Measurements from ENCODE around the gene CXADR.

GRCh38 chr21:17597680-17598079, 84.8 kb downstream of the CXADR start:
- TF ChIP-seq USF2 (CRISPR knock-in tag; IDR thresholded peaks at IDR 0.05) (no peak), ATF1 (CRISPR knock-in tag; IDR thresholded peaks at IDR 0.05) (no peak), JAZF1 (CRISPR knock-in tag; IDR thresholded peaks at IDR 0.05) (no peak), ZNF396 (CRISPR knock-in tag; IDR thresholded peaks at IDR 0.05; ENCODE audit: borderline replicate concordance) (no peak), ERG (CRISPR knock-in tag; IDR thresholded peaks at IDR 0.05) (no peak)
- TF ChIP-seq, protein P1, sequence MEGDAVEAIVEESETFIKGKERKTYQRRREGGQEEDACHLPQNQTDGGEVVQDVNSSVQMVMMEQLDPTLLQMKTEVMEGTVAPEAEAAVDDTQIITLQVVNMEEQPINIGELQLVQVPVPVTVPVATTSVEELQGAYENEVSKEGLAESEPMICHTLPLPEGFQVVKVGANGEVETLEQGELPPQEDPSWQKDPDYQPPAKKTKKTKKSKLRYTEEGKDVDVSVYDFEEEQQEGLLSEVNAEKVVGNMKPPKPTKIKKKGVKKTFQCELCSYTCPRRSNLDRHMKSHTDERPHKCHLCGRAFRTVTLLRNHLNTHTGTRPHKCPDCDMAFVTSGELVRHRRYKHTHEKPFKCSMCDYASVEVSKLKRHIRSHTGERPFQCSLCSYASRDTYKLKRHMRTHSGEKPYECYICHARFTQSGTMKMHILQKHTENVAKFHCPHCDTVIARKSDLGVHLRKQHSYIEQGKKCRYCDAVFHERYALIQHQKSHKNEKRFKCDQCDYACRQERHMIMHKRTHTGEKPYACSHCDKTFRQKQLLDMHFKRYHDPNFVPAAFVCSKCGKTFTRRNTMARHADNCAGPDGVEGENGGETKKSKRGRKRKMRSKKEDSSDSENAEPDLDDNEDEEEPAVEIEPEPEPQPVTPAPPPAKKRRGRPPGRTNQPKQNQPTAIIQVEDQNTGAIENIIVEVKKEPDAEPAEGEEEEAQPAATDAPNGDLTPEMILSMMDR (IDR thresholded peaks at IDR 0.05), result no peak

Measured in WTC11 (cell line).